OCI-LY1 (cell line): Measurements from ENCODE around the gene IMPA2.

Experiments used
- H2AFZ ChIP-seq: fragments of 200-600 bp; sonication (generic), shearing (Covaris generic); 2 replicates; pipeline ENCODE4 v1.6.0; 2014; ENCODE audit warnings: antibody characterized with exemption, mild to moderate bottlenecking, low read length
- H3F3A ChIP-seq: fragments of 200-600 bp; sonication (generic), shearing (Covaris generic); 2 replicates; pipeline ENCODE4 v1.6.0; 2014; ENCODE audit warnings: mild to moderate bottlenecking, antibody characterized with exemption, low read length, moderate library complexity; ENCODE audit not compliant: insufficient read depth
- H3K27ac ChIP-seq: fragments of 200-600 bp; sonication (generic); 2 replicates; pipeline ENCODE4 v1.5.1; 2014; ENCODE audit warnings: low read length, mixed run types, mild to moderate bottlenecking, low read depth; ENCODE audit not compliant: poor library complexity, severe bottlenecking
- H3K27me3 ChIP-seq: fragments of 200-600 bp; sonication (generic); 2 replicates; pipeline ENCODE4 v1.6.0; 2014; ENCODE audit warnings: antibody characterized with exemption, mild to moderate bottlenecking, low read length, moderate library complexity; ENCODE audit not compliant: insufficient read depth
- H3K36me3 ChIP-seq: fragments of 200-600 bp; sonication (generic); 2 replicates; pipeline ENCODE4 v1.6.1; 2014; ENCODE audit warnings: mild to moderate bottlenecking, antibody characterized with exemption, low read length, moderate library complexity, mixed read lengths; ENCODE audit not compliant: insufficient read depth
- H3K4me1 ChIP-seq: fragments of 200-600 bp; sonication (generic); 2 replicates; pipeline ENCODE4 v1.5.1; 2014; ENCODE audit warnings: mild to moderate bottlenecking, low read length, moderate library complexity; ENCODE audit not compliant: insufficient read depth, severe bottlenecking
- H3K4me2 ChIP-seq: fragments of 200-600 bp; sonication (generic), shearing (Covaris generic); 2 replicates; pipeline ENCODE4 v1.6.1; 2014; ENCODE audit warnings: low read length
- H3K4me3 ChIP-seq: fragments of 200-600 bp; sonication (generic); 2 replicates; pipeline ENCODE4 v1.5.1; 2014; ENCODE audit warnings: low read length, low read depth, mild to moderate bottlenecking, mixed read lengths; ENCODE audit not compliant: poor library complexity, severe bottlenecking
- H3K79me2 ChIP-seq: fragments of 200-600 bp; shearing (Covaris generic); 2 replicates; pipeline ENCODE4 v1.6.1; 2016; ENCODE audit warnings: mixed run types, low read length, mixed read lengths; ENCODE audit not compliant: insufficient read depth
- H3K9ac ChIP-seq: fragments of 200-600 bp; sonication (generic), shearing (Covaris generic); 2 replicates; pipeline ENCODE4 v1.6.1; 2014; ENCODE audit warnings: mild to moderate bottlenecking, low read length, mixed read lengths
- H3K9me2 ChIP-seq: fragments of 200-600 bp; sonication (generic), shearing (Covaris generic); 2 replicates; pipeline ENCODE4 v1.6.1; 2014; ENCODE audit warnings: low read depth, mild to moderate bottlenecking, low read length, mixed read lengths
- H3K9me3 ChIP-seq: fragments of 200-600 bp; shearing (Covaris generic); 2 replicates; pipeline ENCODE4 v1.6.1; 2014; ENCODE audit warnings: low read length, mixed read lengths
- H4K20me1 ChIP-seq: fragments of 200-600 bp; sonication (generic), shearing (Covaris generic); 2 replicates; pipeline ENCODE4 v1.6.0; 2016; ENCODE audit warnings: mild to moderate bottlenecking, low read length; ENCODE audit not compliant: insufficient read depth
- EZH2 ChIP-seq: fragments of 200-600 bp; sonication (generic), shearing (Covaris generic); IDR thresholded peaks from 2 replicates; pipeline ENCODE4 v1.8.0; 2017; ENCODE audit warnings: borderline replicate concordance, mixed run types, mild to moderate bottlenecking, antibody characterized with exemption, low read length, moderate library complexity, mixed read lengths
- TF ChIP-seq, protein P1 (sequence below): fragments of 200-600 bp; sonication (generic), shearing (Covaris generic); IDR thresholded peaks from 2 replicates; pipeline ENCODE4 v1.5.1; 2017; ENCODE audit warnings: mild to moderate bottlenecking, antibody characterized with exemption, low read length, moderate library complexity, mixed read lengths

Gene IMPA2

DNA sequence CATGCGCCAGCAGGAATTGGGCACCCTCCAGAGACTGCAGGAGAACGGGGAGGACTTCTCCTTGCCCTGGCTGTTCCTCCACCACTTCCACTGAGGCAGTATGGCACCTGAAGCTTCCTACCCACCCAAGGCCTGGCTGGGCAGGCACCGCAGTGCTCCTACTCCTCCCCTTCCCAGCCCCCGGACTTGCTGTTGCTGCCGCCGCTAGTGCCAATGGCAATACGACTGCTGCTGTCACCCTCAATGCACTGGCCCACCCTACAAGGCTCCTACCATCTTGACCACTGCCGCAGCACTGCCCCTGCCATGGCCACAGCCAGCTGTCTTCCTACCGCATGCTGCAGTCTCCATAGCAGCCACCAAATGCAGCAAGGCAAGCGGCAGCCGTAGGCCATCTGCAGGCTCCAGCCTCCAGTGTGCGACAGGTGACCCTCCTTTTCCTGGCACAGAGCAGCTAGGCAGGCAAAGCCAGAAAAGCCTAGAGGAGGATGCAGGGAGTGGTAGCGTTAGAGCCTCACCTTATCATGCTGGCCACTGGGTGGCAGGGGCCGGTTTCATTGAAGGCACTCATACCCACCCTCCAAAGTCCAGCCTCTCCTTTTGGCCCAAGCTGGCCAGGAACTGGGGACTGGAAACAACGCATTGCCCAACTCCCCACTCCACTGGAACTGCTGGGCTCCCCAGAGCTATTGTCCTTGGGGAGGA lies 64.9 kb downstream of the IMPA2 start:
- H3K4me2 ChIP-seq: no peak overlapping the region
- no peak overlapping the region for H2AFZ ChIP-seq
- no peaks in the 10 kb centered on the region for H3K79me2 ChIP-seq
- H3K27me3 ChIP-seq: 0 out of 2 replicates have a peak, but pooled peaks cover 2% of the 10 kb centered on the region
- no peaks in the 10 kb centered on the region for H3K9me2 ChIP-seq
- H3K9ac ChIP-seq: no peak overlapping the region
- no peaks in the 10 kb centered on the region for H3F3A ChIP-seq
- no peaks in the 10 kb centered on the region for H3K4me1 ChIP-seq
- no peak overlapping the region for H3K4me3 ChIP-seq
- no peaks in the 10 kb centered on the region for H3K9me3 ChIP-seq
- TF ChIP-seq, protein P1, sequence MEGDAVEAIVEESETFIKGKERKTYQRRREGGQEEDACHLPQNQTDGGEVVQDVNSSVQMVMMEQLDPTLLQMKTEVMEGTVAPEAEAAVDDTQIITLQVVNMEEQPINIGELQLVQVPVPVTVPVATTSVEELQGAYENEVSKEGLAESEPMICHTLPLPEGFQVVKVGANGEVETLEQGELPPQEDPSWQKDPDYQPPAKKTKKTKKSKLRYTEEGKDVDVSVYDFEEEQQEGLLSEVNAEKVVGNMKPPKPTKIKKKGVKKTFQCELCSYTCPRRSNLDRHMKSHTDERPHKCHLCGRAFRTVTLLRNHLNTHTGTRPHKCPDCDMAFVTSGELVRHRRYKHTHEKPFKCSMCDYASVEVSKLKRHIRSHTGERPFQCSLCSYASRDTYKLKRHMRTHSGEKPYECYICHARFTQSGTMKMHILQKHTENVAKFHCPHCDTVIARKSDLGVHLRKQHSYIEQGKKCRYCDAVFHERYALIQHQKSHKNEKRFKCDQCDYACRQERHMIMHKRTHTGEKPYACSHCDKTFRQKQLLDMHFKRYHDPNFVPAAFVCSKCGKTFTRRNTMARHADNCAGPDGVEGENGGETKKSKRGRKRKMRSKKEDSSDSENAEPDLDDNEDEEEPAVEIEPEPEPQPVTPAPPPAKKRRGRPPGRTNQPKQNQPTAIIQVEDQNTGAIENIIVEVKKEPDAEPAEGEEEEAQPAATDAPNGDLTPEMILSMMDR: no peak
- TF ChIP-seq EZH2: no peak
- H3K36me3 ChIP-seq: no peaks in the 10 kb centered on the region
- no peaks in the 10 kb centered on the region for H4K20me1 ChIP-seq
- H3K27ac ChIP-seq: no peak overlapping the region

DNA sequence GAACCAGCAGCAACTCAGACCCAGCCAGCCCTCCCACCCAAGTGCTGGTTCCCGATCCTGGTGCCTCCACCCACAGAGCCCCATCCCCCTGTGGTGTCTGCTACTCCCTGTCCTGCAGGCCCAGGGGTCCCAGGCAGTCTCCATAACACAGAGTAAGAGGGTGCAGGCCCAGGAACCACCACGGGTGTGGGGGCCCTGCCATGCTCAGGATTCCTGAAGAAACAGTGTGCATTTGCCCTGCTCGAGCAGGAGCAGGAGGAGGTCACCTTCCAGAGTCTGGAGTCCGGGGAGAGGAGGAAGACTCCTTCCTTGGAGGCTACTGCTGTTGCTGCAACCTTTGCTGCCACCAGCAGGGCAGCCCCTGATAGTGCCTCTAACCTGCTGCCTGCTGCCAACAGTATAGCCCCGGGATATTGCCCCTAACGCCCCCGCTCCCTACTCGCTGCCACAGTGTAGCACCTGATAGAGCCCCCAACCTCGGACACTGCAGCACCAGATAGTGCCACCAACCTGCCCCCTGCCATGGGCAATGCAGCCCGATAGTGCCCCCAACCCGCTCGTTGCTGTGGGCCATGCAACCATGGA lies 65.5 kb downstream of the IMPA2 start:
- Histone ChIP-seq H3F3A (no peaks in the 10 kb centered on the region), H3K79me2 (no peaks in the 10 kb centered on the region), H3K9ac (no peak overlapping the region), H3K4me3 (no peak overlapping the region), H2AFZ (no peak overlapping the region), H4K20me1 (no peaks in the 10 kb centered on the region), H3K9me3 (no peaks in the 10 kb centered on the region), H3K27ac (no peak overlapping the region), H3K9me2 (no peaks in the 10 kb centered on the region), H3K27me3 (no peaks in the 10 kb centered on the region), H3K4me1 (no peaks in the 10 kb centered on the region), H3K36me3 (no peaks in the 10 kb centered on the region), H3K4me2 (no peak overlapping the region)
- TF ChIP-seq, protein P1: no peak; the same call in 1 of the 2 replicates
- TF ChIP-seq EZH2: no peak

DNA sequence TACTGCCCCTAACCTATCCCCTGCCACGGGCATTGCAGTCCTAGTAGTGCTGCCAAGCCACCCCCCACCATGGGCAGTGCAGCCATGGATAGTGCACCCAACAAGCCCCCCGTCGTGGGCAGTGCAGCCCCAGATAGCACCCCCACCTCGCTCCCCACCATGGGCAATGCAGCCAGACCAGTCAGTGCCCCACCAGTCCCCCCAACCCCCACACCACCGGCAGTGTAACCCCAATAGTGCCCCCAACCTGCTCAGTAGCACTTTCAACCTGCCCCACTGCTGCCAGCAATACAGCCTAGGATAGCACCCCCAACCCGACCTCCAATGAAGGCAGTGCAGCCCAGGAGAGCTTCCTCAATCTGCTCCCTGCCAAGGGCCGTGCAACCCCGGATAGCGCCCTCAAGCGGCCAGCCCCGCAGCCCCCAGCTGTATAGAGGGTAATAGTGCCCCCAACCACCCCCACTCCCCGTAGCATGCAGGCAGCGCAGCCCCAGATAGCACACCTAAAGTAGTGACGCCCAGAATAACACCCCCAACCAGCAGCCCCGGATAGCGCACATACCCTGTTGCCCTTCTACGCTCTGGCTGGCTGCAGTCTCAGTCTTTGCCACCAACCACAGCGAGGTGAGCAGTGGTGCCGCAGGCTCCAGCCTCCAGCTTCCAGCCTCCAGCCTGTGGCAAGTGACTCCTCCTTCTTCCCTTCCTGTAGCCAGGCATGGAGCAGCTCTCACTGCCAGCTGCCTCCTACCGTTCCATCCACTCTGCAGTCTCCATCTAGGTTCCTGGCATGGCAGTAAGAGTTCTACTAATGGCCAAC lies 66.9 kb downstream of the IMPA2 start:
- no peaks in the 10 kb centered on the region for H3K36me3 ChIP-seq
- no peaks in the 10 kb centered on the region for H3K9me3 ChIP-seq
- H3K9ac ChIP-seq: no peak overlapping the region
- H3K4me2 ChIP-seq: no peak overlapping the region
- no peak for TF ChIP-seq EZH2
- TF ChIP-seq, protein P1: peak; percentile 33; the same call in 1 of the 2 replicates
- no peaks in the 10 kb centered on the region for H3K9me2 ChIP-seq
- no peaks in the 10 kb centered on the region for H3K79me2 ChIP-seq
- H3K27ac ChIP-seq: no peak overlapping the region
- no peak overlapping the region for H2AFZ ChIP-seq
- H3K27me3 ChIP-seq: no peaks in the 10 kb centered on the region
- H4K20me1 ChIP-seq: no peaks in the 10 kb centered on the region
- H3K4me1 ChIP-seq: no peaks in the 10 kb centered on the region
- H3F3A ChIP-seq: no peaks in the 10 kb centered on the region
- H3K4me3 ChIP-seq: no peak overlapping the region
